ENCODE results near the gene GALNT16. TPM values are rescaled to one million over a fixed set of nuclear protein-coding genes. Genes with fewer than 3 reads are reported as not detected.

Gene GALNT16
- total and polyA plus RNA-seq, 2 of the 8 experiments (the other 6 are each of a cell fraction or from before 2014, with no cell fraction given), result 5.4 to 6.3 TPM

DNA sequence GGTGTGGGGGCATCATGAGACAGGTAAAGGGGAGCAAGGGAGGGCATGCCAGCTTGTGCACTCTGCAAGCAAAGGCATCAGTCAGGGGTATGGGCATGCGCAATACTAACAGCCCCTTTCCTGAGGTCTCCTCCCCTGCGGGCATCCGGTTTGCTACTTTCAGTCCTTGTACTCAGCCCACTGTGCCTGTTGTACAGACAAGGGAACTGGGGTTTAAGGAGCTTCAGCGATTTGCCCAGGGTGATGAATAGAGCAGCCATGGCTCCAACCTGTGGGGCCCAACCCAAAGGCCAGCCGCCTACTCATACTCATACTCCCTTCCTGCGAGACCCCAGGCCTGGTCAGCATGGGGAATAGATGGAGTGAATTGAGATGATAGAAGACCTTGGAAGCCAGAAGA lies 66.7 kb downstream of the GALNT16 start (continued):
- TF ChIP-seq, protein P1, sequence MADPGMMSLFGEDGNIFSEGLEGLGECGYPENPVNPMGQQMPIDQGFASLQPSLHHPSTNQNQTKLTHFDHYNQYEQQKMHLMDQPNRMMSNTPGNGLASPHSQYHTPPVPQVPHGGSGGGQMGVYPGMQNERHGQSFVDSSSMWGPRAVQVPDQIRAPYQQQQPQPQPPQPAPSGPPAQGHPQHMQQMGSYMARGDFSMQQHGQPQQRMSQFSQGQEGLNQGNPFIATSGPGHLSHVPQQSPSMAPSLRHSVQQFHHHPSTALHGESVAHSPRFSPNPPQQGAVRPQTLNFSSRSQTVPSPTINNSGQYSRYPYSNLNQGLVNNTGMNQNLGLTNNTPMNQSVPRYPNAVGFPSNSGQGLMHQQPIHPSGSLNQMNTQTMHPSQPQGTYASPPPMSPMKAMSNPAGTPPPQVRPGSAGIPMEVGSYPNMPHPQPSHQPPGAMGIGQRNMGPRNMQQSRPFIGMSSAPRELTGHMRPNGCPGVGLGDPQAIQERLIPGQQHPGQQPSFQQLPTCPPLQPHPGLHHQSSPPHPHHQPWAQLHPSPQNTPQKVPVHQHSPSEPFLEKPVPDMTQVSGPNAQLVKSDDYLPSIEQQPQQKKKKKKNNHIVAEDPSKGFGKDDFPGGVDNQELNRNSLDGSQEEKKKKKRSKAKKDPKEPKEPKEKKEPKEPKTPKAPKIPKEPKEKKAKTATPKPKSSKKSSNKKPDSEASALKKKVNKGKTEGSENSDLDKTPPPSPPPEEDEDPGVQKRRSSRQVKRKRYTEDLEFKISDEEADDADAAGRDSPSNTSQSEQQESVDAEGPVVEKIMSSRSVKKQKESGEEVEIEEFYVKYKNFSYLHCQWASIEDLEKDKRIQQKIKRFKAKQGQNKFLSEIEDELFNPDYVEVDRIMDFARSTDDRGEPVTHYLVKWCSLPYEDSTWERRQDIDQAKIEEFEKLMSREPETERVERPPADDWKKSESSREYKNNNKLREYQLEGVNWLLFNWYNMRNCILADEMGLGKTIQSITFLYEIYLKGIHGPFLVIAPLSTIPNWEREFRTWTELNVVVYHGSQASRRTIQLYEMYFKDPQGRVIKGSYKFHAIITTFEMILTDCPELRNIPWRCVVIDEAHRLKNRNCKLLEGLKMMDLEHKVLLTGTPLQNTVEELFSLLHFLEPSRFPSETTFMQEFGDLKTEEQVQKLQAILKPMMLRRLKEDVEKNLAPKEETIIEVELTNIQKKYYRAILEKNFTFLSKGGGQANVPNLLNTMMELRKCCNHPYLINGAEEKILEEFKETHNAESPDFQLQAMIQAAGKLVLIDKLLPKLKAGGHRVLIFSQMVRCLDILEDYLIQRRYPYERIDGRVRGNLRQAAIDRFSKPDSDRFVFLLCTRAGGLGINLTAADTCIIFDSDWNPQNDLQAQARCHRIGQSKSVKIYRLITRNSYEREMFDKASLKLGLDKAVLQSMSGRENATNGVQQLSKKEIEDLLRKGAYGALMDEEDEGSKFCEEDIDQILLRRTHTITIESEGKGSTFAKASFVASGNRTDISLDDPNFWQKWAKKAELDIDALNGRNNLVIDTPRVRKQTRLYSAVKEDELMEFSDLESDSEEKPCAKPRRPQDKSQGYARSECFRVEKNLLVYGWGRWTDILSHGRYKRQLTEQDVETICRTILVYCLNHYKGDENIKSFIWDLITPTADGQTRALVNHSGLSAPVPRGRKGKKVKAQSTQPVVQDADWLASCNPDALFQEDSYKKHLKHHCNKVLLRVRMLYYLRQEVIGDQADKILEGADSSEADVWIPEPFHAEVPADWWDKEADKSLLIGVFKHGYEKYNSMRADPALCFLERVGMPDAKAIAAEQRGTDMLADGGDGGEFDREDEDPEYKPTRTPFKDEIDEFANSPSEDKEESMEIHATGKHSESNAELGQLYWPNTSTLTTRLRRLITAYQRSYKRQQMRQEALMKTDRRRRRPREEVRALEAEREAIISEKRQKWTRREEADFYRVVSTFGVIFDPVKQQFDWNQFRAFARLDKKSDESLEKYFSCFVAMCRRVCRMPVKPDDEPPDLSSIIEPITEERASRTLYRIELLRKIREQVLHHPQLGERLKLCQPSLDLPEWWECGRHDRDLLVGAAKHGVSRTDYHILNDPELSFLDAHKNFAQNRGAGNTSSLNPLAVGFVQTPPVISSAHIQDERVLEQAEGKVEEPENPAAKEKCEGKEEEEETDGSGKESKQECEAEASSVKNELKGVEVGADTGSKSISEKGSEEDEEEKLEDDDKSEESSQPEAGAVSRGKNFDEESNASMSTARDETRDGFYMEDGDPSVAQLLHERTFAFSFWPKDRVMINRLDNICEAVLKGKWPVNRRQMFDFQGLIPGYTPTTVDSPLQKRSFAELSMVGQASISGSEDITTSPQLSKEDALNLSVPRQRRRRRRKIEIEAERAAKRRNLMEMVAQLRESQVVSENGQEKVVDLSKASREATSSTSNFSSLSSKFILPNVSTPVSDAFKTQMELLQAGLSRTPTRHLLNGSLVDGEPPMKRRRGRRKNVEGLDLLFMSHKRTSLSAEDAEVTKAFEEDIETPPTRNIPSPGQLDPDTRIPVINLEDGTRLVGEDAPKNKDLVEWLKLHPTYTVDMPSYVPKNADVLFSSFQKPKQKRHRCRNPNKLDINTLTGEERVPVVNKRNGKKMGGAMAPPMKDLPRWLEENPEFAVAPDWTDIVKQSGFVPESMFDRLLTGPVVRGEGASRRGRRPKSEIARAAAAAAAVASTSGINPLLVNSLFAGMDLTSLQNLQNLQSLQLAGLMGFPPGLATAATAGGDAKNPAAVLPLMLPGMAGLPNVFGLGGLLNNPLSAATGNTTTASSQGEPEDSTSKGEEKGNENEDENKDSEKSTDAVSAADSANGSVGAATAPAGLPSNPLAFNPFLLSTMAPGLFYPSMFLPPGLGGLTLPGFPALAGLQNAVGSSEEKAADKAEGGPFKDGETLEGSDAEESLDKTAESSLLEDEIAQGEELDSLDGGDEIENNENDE (IDR thresholded peaks at IDR 0.05; ENCODE audit: insufficient replicate concordance, low read length), result no peak
- TF ChIP-seq CREB1 (IDR thresholded peaks at IDR 0.05) (no peak), HDAC6 (IDR thresholded peaks at IDR 0.05; ENCODE audit: low read depth, low read length) (no peak), SRF (IDR thresholded peaks at IDR 0.05; ENCODE audit: low read depth, low read length) (no peak), SP2 (IDR thresholded peaks at IDR 0.05; ENCODE audit: low read length) (no peak), HDAC2 (IDR thresholded peaks at IDR 0.05; ENCODE audit: borderline replicate concordance in 1 of 2, low read depth in 2 of 2, low read length in 2 of 2) (no peak), POLR2AphosphoS5 (IDR thresholded peaks at IDR 0.05; ENCODE audit: low read depth, low read length) (no peak), POU5F1 (IDR thresholded peaks at IDR 0.05; ENCODE audit: low read depth, low read length) (no peak), RAD21 (IDR thresholded peaks at IDR 0.05 in 1 of 2, conservative IDR thresholded peaks at IDR 0.05 in 1 of 2; ENCODE audit: low read depth in 2 of 2, low read length in 2 of 2) (no peak), GTF2F1 (IDR thresholded peaks at IDR 0.05; ENCODE audit: borderline replicate concordance, low read depth, low read length) (no peak), NRF1 (IDR thresholded peaks at IDR 0.05; ENCODE audit: low read depth, low read length) (no peak)

Measured in H1 (cell line).